Kidney tubule cell (primary cell): Measurements from ENCODE around the gene LOXL1.
"Not testable (repeated sequence)": the region's sequence is repeated elsewhere in the genome, so short reads cannot be mapped to it uniquely, and the experiment has no call there.

Experiments
- DNase-seq: peaks from one replicate; pipeline ENCODE4 v3.0.0-alpha.2; 2018; ENCODE audit warnings: low spot score

The LOXL1 gene

DNA sequence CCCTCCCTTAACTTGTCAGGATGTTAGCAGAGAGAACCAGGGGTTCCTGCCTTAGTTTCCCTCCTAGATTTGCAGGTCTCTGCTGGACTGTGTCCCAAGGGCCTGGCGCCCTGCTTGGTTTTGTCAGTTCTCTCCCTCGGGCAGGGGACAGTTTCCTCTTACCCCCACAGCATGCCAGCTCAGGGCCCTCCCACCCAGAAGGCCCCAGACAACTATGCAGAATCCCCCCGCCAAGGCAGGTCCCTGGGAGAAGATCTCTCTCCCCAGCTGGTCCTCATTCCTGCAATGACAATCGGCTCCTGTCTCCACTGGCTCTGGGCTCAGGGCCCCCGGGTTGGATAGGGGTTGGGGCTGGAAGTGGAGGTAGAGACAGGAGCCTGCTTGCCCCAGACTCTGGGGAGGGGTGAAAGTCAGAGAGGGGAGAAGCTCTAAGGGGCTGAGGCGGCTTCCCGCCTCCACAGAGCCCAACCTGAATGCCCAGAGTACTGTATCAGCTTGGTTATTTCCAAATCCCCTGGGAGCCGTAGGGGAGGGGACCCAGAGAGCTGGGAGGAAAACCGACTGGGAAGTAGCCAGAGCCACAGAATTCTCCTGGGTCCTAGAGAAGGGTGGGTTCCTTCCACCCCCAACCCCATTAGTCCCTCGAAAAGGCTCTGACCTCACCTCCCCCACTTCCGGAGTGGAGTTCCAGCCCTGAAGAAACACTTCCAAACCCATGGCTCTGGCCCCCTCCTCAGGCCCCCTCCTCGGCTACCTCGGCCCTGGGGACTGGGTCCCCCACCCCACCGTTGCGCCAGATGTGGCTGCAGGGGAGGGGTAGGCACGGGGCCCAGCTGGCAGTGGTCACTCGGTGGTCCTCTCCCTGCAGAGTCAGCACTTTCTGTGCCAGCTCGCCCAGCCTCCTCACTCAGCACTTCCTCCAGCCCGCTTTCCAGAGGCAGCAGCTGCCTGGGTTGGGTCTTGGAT is 3.8 kb upstream of the LOXL1 start:
- DNase-seq = peak; percentile 24

GRCh38 chr15:73923156-73923487 is 3.1 kb upstream of the LOXL1 start:
- no peak for DNase-seq

DNA sequence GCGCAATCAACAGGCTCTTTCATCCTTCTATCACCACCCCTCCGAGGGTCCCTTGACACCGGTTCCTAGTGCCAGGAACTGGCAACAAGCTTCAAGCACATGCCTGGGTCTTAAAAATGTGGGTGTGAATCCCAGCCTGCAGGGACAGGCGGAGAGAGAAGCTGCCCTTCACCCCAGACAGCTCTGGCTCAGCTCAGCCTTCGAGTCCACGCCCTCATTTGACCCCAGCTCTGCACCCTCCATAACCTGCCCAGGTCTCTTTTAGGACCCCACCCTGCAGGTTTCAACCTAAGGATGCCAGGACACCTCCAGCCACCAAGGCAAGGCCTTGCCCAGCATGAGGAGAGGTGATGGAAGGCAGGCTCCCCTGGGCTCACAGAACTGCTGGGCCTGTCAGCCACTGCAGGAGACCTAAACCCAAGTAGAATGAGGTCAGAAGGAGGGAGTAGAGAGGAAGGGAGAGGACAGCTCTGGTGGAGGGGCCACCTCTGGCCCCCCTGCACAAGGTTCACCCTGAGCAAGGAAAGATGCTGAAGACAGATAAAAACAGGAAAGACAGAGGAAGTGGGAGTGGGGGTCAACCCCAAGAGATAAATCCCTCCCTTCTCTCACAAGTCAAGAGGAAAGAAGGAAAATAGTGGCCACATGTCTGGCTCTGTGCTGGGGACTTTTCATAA is 2.6 kb upstream of the LOXL1 start:
- no peak for DNase-seq

DNA sequence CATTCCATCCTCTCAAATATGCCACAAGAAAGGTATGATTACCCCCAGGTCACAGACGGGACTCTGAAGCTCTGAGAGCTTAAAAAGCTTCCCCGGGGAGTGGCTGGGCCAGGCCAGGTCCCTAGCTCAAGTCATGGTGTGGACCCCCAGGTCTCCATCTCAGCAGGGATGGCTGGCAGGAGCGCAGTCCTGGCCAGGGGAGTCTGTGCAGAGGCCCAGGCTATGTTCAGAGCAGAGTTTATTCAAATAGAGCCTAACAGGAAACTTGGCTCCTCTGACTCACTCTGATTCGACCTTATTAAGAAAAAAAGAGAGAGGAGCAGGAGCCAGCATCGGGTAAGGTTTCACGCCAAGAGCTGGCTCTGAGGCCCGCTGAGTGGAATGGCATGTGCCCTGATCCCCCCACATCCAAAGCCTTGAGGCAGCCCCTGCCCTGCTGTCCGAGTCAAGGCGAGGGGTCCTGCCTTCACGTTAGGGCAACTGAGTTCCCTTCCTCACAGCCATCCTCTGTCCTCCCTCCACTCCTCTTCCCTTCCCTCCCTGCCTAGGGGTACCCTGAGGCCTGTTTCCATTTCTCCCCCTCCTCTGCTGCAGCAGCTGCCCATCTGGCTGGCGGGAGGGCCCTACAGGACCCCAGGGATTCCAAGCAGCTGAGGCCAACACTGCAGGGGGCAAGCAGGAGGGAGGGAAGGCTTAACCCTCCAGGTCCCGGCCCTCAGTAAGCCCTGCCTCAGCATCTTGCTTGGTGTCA is 1.9 kb upstream of the LOXL1 start:
- DNase-seq = peak; percentile 80

DNA sequence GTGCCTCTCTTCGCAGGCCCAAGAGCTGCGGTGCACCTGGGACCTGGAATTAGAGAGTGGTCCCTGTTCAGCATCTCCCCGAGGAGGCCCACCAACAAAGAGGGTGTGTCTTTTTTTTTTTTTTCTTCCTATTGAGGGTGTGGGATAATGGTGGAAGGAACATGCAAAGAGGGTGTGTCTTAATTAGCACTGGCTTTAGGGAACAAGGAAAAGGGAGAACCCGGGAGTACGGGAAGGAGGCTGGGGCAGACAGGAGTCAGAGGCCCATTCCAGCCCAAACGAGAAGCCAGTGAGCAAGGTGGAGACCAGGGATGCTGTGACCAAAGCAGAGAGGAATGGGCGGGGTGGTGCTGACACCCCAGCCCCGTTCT is 429 bp upstream of the LOXL1 start:
- DNase-seq = no peak

- DNase-seq = peak; percentile 70
Measured at GRCh38 chr15:73927003-73927475, 777 bp downstream of the LOXL1 start.

- peak; percentile 76 for DNase-seq
Measured at GRCh38 chr15:73927476-73928240, 1.4 kb downstream of the LOXL1 start.

- DNase-seq = peak; percentile 56
Measured at GRCh38 chr15:73928241-73928579, 1.9 kb downstream of the LOXL1 start.

GRCh38 chr15:73928971-73929627 is 2.8 kb downstream of the LOXL1 start:
- DNase-seq = no peak

DNA sequence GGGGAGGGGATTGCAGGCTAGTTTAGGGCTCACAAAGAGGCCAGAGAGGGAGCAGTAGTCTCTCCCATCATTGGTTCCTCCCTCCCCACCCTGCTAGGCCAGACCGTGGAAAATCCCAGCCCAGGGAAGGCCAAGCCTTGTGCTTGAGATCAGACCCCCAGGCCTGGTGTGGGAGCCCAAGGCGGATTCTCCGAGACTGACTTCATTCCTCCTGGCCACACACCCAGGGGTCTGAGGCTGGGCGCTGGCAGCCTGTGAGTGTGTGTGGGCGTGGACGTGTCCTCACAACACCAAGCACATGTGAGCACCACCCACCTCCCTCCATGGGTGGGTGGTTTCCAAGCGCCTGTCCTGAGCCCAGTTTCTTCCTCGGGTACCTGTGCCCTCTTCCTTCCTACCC is 4.1 kb downstream of the LOXL1 start:
- peak; percentile 85 for DNase-seq

DNA sequence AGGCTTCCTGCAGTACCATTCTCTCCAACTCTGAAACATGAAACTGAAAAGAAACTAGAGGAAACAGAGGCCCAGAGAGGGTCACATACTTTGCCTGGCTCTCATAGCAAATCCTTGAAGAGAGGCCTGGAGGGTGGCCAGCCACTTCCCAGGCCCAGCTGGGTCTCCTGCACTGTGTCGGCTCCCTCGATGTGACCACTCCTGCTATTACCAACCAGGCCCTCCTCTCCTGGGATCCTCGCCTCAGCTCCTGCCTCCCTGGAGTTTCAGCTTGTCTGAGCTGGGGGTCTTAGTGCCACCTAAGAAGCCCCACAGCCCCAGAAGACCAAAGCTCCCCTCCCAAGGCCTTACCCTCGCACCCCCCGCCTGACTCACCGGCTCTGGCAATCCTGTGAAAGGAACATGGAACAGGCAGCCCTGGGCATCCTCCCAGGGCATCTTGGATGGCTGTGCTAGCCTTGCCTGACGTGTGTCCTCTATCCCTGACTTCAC is 4.6 kb downstream of the LOXL1 start:
- no peak for DNase-seq

DNA sequence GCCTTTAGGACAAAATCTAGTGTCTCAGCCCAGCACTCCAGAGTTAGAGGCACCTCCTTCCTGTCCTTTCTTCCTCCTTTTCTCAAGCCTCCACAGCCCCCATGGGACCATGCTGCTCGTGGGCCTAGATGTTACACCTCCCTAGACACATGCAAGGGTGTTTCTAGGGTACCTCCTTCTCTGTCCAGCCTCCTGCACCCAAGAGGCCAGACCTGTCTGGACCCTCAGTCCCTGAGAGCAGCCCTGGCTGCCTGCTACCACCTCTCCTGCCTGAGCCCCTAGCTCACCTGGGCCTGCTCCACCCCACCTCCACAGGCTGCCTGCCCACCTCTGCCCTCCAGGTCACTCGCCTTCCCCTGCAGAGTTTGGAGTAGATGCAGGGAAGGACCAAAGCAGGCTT is 5.2 kb downstream of the LOXL1 start:
- no peak for DNase-seq

DNA sequence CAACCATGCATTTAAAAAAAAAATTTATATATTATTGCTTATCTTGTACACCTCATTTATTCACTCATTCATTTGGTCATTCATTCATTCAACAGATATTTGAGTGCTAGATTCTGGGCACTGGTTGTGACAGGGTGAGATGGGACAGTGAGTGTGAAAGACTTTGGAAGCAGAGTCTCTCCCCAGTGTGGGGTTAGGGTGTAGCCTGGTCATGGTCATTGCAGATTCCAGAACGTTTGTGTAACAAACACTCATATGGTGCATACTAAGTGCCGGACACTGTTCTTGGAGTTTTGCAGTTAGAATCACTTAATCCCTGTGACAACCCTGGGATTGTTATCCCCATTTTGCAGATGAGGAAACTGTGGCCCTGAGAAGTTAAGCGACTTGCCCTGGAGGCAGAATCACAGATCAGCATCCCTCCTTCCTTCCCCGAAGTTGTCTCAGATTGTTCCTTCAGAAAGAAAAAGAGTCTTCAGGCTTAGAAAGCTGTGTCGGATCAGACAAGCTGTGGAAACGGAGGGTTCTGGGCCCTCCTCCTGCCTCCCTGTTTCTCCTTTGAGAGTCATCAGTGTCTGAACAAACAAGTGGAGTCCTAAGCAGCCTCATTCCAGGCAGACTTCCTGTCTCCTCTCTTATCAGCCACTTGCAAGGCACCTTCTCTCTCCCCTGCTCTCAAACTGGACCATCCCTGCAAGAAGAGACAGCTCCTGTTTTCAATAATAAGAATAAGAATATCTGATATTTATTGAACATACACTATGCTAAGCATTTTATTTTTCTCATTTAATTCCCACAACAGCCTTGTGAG is 6.3 kb downstream of the LOXL1 start:
- no peak for DNase-seq

- DNase-seq = no peak
Measured at GRCh38 chr15:73934281-73934680, 8.0 kb downstream of the LOXL1 start.

DNA sequence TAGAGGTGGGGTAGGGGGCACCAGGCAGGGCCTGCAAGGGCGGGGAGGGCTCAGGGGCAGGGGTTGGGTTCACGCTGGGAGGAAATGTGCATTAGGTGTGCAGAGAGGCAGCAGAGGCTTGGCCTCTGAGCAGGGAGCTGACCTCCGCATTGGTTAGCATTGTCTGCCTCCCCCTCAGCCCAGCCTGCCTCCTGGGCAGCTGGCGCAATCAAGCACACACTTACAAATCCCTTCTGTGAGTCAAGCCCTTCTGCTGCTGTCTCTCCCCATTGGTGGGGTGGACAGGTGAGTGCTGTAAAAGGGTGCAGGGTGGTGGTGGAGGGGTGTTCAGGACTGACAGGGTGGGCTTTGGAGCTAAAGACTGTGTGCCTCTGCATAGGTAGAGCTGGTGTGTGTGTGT is 9.3 kb downstream of the LOXL1 start:
- DNase-seq = peak; percentile 54

- DNase-seq = peak; percentile 83
Measured at GRCh38 chr15:73936181-73936580, 9.9 kb downstream of the LOXL1 start.

DNA sequence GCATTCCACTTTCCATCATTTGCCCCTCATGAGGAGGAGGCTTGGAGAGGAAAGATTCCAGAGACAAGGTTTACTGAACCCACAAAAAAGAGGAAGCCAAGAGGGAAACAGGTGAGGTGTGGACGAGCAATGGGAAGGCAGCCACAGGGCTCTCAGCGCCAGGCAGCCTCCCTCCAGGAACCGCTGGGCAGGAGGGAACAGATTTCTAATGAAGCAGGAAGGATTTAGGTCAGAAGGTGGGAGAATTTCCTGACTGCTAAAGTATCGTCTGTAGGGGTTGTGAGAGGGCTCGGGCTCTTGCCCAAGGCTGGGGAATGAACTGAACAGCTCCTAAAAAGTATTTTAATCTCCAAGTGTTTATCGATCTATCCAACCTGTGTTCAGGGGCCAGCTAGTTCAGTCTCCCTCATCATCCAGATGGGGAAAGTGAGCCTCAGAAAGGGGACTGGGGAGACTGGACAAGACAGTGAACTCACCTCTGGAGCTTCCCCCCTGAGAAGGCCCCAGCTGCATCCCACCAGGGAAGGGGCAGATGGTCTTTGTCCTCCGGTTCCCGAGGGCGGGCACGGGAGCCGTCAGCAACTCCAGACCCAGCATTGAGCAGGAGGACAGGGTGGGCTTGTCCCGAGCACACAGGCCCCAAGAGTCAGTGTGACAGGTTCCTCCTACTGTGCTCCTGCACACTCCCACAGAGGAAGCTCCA is 10.5 kb downstream of the LOXL1 start:
- no peak for DNase-seq

DNA sequence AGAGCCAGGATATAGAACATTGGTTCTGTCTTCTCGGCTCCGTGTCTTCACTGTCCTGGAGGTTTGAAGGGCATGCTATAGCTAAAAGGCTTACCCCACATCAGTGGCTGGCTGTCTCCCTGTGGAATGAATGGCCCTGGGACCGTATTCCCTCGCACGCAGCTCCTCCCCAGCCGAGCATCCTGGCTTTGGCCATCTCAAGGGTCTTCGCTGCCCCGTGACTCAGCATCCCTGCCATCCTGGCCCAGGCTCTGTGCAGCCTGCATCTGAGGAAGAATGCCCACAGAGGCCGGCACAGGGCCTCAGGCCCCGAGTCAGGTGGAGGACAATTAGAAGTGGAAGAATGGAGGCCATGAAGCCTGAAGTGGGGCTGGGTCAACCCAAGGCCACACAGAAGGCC is 11.0 kb downstream of the LOXL1 start:
- DNase-seq = no peak

DNA sequence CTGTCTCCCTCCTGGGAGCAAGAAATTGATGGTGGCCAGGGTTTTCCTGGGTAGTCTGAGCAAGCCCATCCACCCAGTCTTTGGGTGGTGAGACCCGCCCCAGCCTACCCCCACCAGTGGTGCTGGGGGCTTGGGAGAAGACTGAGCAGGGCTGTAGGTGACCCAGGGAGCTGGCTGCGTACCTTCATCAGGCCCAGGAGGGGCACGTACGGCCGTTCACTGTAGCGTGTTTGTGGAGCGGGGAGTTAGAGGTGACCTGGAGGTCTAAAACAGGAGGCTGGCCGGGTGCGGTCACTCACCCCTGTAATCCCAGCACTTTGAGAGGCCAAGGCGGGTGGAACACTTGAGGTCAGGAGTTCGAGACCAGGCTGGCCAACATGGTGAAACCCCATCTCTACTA is 11.5 kb downstream of the LOXL1 start:
- no peak for DNase-seq

GRCh38 chr15:73938516-73938915 is 12.3 kb downstream of the LOXL1 start:
- not testable (repeated sequence) for DNase-seq
